Activated CD4-positive, alpha-beta T cell treated with anti-CD3 and anti-CD28 coated beads for 36 hours (primary cell): ENCODE measurements around the gene TSPAN2. TPM values are rescaled to one million over a fixed set of nuclear protein-coding genes. Genes with fewer than 3 reads are reported as not detected.
"Not testable (repeated sequence)": the region's sequence is repeated elsewhere in the genome, so short reads cannot be mapped to it uniquely, and the experiment has no call there.

Source experiments
- ATAC-seq: fragments of 200-7000 bp; cut with Tn5 transposase; one replicate; pipeline ENCODE4 v1.10.0; 2021; ENCODE audit warnings: mild to moderate bottlenecking, moderate library complexity
- CTCF ChIA-PET: fragments of 350-600 bp; sonication (Branson Sonifier 250); formaldehyde crosslinking; loops from one replicate; lab custom pipeline; 2021; ENCODE audit warnings: antibody characterized with exemption; lab: Charles Lee
- POLR2A ChIA-PET: fragments of 350-600 bp; sonication (Branson Sonifier 250); formaldehyde crosslinking; loops from one replicate; lab custom pipeline; 2021; ENCODE audit warnings: antibody characterized with exemption, inconsistent platforms; lab: Charles Lee
- DNase-seq: peaks from one replicate; pipeline ENCODE4 v3.0.0-alpha.2; 2020
- H3K27ac Mint-ChIP-seq: one replicate; pipeline ENCODE4 v1.8.0; 2021; ENCODE audit warnings: mixed read lengths
- H3K27me3 Mint-ChIP-seq: one replicate; pipeline ENCODE4 v1.8.0; 2021; ENCODE audit warnings: mixed read lengths
- H3K36me3 Mint-ChIP-seq: one replicate; pipeline ENCODE4 v1.8.0; 2021; ENCODE audit warnings: low read depth, mixed read lengths
- H3K4me1 Mint-ChIP-seq: one replicate; pipeline ENCODE4 v1.8.0; 2021; ENCODE audit warnings: mixed read lengths
- H3K4me3 Mint-ChIP-seq: one replicate; pipeline ENCODE4 v1.8.0; 2021; ENCODE audit warnings: mild to moderate bottlenecking, moderate library complexity, mixed read lengths
- H3K9me3 Mint-ChIP-seq: one replicate; pipeline ENCODE4 v1.8.0; 2021; ENCODE audit warnings: low read depth, mixed read lengths
- intact Hi-C, 2 experiments: fragments of 100-400 bp; cut with DNase I in 1 of 2; cut with micrococcal nuclease in 1 of 2; formaldehyde crosslinking; loops; one replicate each; pipeline versions ENCODE4 v1.14.2 to v1.15.1; 2022 to 2024; cut with DNase I, micrococcal nuclease
- total RNA-seq, 2 experiments: library from RNA; stranded (reverse); gene quantifications; one replicate each; pipeline ENCODE4 v1.2.3, GENCODE V29; 2021

TSPAN2 gene
- total RNA-seq, 2 experiments from 2014 or later: 0.69 to 0.91 TPM

DNA sequence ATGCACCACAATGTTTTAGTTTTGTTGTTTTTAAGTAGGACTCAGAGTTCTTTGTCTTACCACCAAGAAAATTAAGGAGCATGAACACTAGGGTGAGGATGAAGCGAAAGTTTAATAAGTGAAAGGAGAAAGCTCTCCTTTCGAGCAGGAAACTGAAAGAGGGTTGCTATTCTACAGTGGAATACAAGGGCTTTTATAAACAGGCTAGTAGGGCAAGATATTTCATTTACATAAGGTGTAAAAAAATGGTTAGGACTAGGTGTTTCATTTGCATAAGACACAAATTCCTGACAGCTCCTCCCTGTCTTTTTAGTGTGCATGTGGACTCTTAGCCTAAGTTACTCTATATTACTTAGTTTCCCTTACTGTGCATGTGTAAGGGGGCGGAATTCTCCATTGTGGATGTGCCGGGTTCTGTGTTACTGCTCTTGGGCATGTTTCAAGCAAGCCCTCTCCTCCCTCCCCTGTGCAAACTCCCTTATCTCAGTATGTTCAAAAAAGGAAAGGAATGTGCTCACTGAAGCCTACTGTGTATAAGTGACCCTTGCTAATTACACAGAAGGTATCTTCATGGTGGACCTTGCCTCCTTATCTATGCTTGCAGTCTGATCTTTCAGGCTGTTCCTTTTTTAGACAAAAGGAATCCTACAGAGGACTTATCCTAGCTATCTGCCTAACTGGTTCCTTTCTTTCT is 52.3 kb downstream of the TSPAN2 start:
- ChIA-PET POLR2A (no interaction called here), CTCF (interaction anchor here (2.0 kb wide), 1 partner anchor 15 kb away, joined by 6 read pairs; no protein-coding TSS in a partner anchor)
- intact Hi-C loops: no loop called here
- DNase-seq (no peak), ATAC-seq (no peak)
- Mint-ChIP-seq H3K27ac (no peak overlapping the region), H3K9me3 (no peaks in the 10 kb centered on the region), H3K4me1 (no peaks in the 10 kb centered on the region), H3K4me3 (no peak overlapping the region), H3K36me3 (no peaks in the 10 kb centered on the region), H3K27me3 (no peaks in the 10 kb centered on the region)

DNA sequence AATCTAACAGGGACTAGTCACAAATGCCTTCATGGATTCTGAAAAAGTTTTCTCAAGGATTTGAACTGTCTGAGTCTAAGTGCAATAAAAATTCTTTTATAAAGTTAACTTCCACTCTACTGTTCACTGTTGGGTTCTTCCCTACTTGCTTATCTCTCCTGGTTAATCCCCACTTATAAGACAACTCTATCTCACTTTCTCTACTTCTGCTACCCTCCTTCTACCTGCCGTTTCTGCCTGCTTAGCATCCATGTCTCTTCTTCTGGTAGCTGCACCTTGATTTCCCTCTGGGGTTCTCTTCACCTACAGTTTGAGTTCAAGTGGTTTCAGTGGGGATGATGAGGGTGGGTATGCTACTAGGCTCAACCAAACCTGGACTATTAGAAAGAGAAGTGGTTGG is 53.7 kb downstream of the TSPAN2 start:
- Mint-ChIP-seq H3K4me1 (no peaks in the 10 kb centered on the region), H3K27ac (no peak overlapping the region), H3K27me3 (no peaks in the 10 kb centered on the region), H3K4me3 (no peak overlapping the region), H3K36me3 (no peaks in the 10 kb centered on the region), H3K9me3 (no peaks in the 10 kb centered on the region)
- no peak for DNase-seq
- intact Hi-C loops: no loop called here
- POLR2A ChIA-PET: no interaction called here
- CTCF ChIA-PET: interaction anchor here (1.2 kb wide), 1 partner anchor 17 kb away, joined by 3 read pairs; no protein-coding TSS in a partner anchor
- ATAC-seq: no peak

DNA sequence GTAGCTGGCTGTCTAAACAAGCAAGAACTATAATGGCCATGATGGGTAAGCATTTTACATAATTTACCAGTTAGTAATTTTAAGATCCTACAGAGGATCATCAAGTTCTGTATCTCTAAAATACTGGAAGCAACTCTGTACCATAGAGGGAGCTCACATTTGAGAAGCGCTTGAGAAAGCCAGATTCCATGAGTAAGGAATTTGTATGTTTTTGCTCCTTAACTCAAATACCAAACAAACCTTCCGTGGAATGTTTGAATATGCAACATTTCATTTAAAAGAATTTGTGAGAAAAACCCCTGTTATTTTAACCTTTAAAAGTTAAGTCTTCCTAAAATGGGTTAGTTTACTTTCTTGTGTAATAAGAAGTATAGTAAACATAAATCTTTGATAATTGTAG is 57.7 kb downstream of the TSPAN2 start:
- intact Hi-C loops: no loop called here
- peaks cover 1% of the 10 kb centered on the region for H3K9me3 Mint-ChIP-seq
- DNase-seq (no peak), ATAC-seq (no peak)
- no peak overlapping the region for H3K27ac Mint-ChIP-seq
- CTCF ChIA-PET: interaction anchor here (1.2 kb wide), 1 partner anchor 82 kb away, joined by 3 read pairs; no protein-coding TSS in a partner anchor
- no peaks in the 10 kb centered on the region for H3K27me3 Mint-ChIP-seq
- POLR2A ChIA-PET: no interaction called here
- no peaks in the 10 kb centered on the region for H3K4me1 Mint-ChIP-seq
- H3K4me3 Mint-ChIP-seq: no peak overlapping the region
- H3K36me3 Mint-ChIP-seq: no peaks in the 10 kb centered on the region

DNA sequence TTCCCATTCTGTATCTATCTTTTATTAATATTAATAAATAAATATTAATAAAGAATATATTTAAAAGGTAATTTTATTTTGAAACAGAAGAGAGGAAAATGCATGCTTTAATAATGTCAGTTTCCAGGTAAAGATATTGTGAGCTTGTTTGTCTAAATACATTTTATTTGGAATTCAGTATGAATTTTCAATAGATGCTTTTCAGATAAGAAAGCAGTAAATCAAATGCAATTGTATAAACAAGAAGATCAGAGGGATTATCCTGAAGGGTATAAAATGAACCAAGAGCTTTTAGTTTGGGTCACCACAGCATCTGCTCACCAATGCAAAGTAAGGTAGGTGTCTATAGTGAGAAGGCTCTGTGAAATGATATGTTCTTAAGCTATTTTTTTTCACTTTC is 59.8 kb downstream of the TSPAN2 start, which contains the start of gene TSHB:
Gene TSHB, plus strand, starts transcription at position 301 of the 400 bp plus-strand sequence. CDS start 3,537 bp downstream, outside the sequence.
- no peaks in the 10 kb centered on the region for H3K27me3 Mint-ChIP-seq
- H3K9me3 Mint-ChIP-seq: peaks cover 1% of the 10 kb centered on the region
- no peak within 1 kb of the TSS for H3K27ac Mint-ChIP-seq
- CTCF ChIA-PET: interaction anchor here (1.0 kb wide), 1 partner anchor 23 kb away, joined by 5 read pairs; no protein-coding TSS in a partner anchor
- no peak for DNase-seq
- no peak within 1 kb of the TSS for H3K4me3 Mint-ChIP-seq
- no peak for ATAC-seq
- POLR2A ChIA-PET: no interaction called here
- H3K36me3 Mint-ChIP-seq: no peaks in the 10 kb centered on the region
- intact Hi-C loops: no loop called here
- no peaks in the 10 kb centered on the region for H3K4me1 Mint-ChIP-seq

DNA sequence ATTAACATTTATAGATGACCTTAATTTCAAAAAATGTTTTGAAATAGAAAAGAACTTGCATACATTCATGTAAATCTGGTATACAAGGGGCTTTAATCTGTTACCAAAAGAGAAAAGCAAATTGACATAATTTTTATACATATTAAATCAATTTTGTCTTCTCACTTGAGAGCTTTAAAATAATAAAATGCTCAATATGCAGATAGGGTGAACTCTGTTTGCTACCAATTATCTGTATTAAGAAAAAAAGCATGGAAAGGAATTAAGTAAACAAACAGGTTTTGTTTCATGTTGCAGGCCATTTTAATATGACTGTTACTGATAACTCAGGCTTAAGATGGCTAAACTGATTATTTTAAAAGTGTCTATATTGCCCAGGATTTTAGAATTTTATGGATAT is 65.7 kb downstream of the TSPAN2 start:
- Mint-ChIP-seq H3K27ac (no peak overlapping the region), H3K4me1 (no peaks in the 10 kb centered on the region), H3K9me3 (peaks cover 3% of the 10 kb centered on the region), H3K36me3 (no peaks in the 10 kb centered on the region), H3K4me3 (no peak overlapping the region), H3K27me3 (peaks cover 6% of the 10 kb centered on the region)
- ATAC-seq (no peak), DNase-seq (no peak)
- POLR2A ChIA-PET: no interaction called here
- CTCF ChIA-PET: no interaction called here
- intact Hi-C loops: no loop called here

DNA sequence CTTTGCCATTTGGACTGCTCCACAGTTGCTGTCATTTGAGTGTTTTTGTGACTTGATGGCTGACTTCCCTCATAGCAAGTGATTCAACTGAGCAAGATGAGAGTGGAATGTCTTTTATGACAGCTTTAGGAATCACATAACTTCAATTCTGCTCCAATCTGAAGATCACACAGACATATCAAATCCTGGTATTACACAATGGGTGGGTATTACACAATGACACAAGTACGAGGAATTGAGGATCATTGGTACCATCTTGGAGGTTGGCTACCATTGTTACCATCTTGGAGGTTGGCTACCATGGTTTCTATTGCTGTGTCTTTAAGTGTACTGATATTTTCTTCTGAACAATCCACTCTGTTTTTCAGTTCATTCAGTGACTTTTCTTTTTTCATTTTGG is 68.2 kb downstream of the TSPAN2 start:
- CTCF ChIA-PET: no interaction called here
- Mint-ChIP-seq H3K9me3 (peaks cover 3% of the 10 kb centered on the region), H3K36me3 (no peaks in the 10 kb centered on the region), H3K27ac (no peak overlapping the region), H3K27me3 (peaks cover 7% of the 10 kb centered on the region), H3K4me3 (no peak overlapping the region), H3K4me1 (no peaks in the 10 kb centered on the region)
- POLR2A ChIA-PET: no interaction called here
- DNase-seq (no peak), ATAC-seq (no peak)
- intact Hi-C loops: no loop called here

- CTCF ChIA-PET, H3K4me3 Mint-ChIP-seq, ATAC-seq, DNase-seq, POLR2A ChIA-PET, intact Hi-C loops, H3K9me3 Mint-ChIP-seq, H3K36me3 Mint-ChIP-seq, H3K4me1 Mint-ChIP-seq, H3K27ac Mint-ChIP-seq, H3K27me3 Mint-ChIP-seq: not testable (repeated sequence)
These were observed 69.8 kb downstream of the TSPAN2 start for GRCh38 chr1:115019549-115019948.

GRCh38 chr1:115013792-115014191 is 75.5 kb downstream of the TSPAN2 start:
- Mint-ChIP-seq H3K36me3 (no peaks in the 10 kb centered on the region), H3K27me3 (peaks cover 3% of the 10 kb centered on the region), H3K9me3 (peaks cover 3% of the 10 kb centered on the region), H3K4me3 (no peak overlapping the region), H3K27ac (no peak overlapping the region), H3K4me1 (no peaks in the 10 kb centered on the region)
- CTCF ChIA-PET: no interaction called here
- DNase-seq: no peak
- no peak for ATAC-seq
- intact Hi-C loops: no loop called here
- POLR2A ChIA-PET: no interaction called here

- ChIA-PET CTCF (interaction anchor here (0.6 kb wide), 1 partner anchor 45 kb away, joined by 3 read pairs; no protein-coding TSS in a partner anchor), POLR2A (no interaction called here)
- Mint-ChIP-seq H3K4me3 (no peak overlapping the region), H3K27ac (no peak overlapping the region), H3K27me3 (no peaks in the 10 kb centered on the region), H3K36me3 (no peaks in the 10 kb centered on the region), H3K9me3 (no peaks in the 10 kb centered on the region), H3K4me1 (no peaks in the 10 kb centered on the region)
- intact Hi-C loops: no loop called here
- DNase-seq: no peak
- ATAC-seq: no peak
These were observed 76.9 kb downstream of the TSPAN2 start for GRCh38 chr1:115012434-115012833.

DNA sequence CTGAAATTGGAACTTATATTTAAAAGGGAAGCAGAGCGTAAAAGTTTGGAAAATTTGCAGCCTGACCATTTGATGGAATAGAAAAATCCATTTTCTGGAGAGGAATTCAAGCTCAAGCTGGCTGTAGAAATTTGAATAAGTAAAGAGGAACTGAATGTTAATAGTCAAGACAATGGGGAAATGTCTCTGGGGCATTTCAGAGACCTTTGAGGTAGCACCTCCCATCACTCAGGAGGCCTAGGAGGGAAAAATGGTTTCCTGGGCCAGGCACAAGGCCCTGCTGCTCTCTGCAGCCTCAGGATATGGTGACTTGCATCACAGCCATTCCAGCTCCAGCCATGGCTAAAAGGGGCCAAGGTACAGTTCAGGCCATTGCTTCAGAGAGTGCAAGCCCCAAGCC is 77.3 kb downstream of the TSPAN2 start:
- intact Hi-C loops: no loop called here
- Mint-ChIP-seq H3K4me1 (no peaks in the 10 kb centered on the region), H3K36me3 (no peaks in the 10 kb centered on the region), H3K9me3 (no peaks in the 10 kb centered on the region), H3K27ac (no peak overlapping the region), H3K27me3 (no peaks in the 10 kb centered on the region), H3K4me3 (no peak overlapping the region)
- ChIA-PET POLR2A (no interaction called here), CTCF (interaction anchor here (0.6 kb wide), 1 partner anchor 45 kb away, joined by 3 read pairs; no protein-coding TSS in a partner anchor)
- DNase-seq (no peak), ATAC-seq (no peak)

GRCh38 chr1:115006191-115006590 is 83.1 kb downstream of the TSPAN2 start:
- CTCF ChIA-PET: no interaction called here
- H3K4me1 Mint-ChIP-seq: no peaks in the 10 kb centered on the region
- ATAC-seq: no peak
- POLR2A ChIA-PET: no interaction called here
- H3K27me3 Mint-ChIP-seq: peaks cover 8% of the 10 kb centered on the region
- H3K27ac Mint-ChIP-seq: no peak overlapping the region
- H3K9me3 Mint-ChIP-seq: no peaks in the 10 kb centered on the region
- no peak overlapping the region for H3K4me3 Mint-ChIP-seq
- DNase-seq: no peak
- no peaks in the 10 kb centered on the region for H3K36me3 Mint-ChIP-seq
- intact Hi-C loops: no loop called here
